ENCODE data around the gene SCAMP5.
A peak's percentile ranks its signal among the peaks of the same experiment; 100 is the strongest.

The SCAMP5 gene

GRCh38 chr15:75054172-75054897 is 59.0 kb downstream of the SCAMP5 start:
- Mint-ChIP-seq H3K36me3 (ENCODE audit: low read depth) (no peaks in the 10 kb centered on the region), H3K9me3 (no peaks in the 10 kb centered on the region), H3K27ac (no peak overlapping the region), H3K27me3 (no peaks in the 10 kb centered on the region), H3K4me3 (no peak overlapping the region), H3K4me1 (peaks cover 1% of the 10 kb centered on the region)
- ATAC-seq (no peak), DNase-seq (no peak)

GRCh38 chr15:75056036-75056435 is 60.7 kb downstream of the SCAMP5 start:
- Mint-ChIP-seq H3K27me3 (no peaks in the 10 kb centered on the region), H3K9me3 (no peaks in the 10 kb centered on the region), H3K4me3 (no peak overlapping the region), H3K36me3 (ENCODE audit: low read depth) (no peaks in the 10 kb centered on the region), H3K27ac (no peak overlapping the region), H3K4me1 (peaks cover 1% of the 10 kb centered on the region)
- no peak for ATAC-seq
- no peak for DNase-seq

GRCh38 chr15:75058127-75058905 is 63.0 kb downstream of the SCAMP5 start:
- no peaks in the 10 kb centered on the region for H3K27me3 Mint-ChIP-seq
- H3K27ac Mint-ChIP-seq, result no peak overlapping the region
- no peaks in the 10 kb centered on the region for H3K36me3 Mint-ChIP-seq (ENCODE audit: low read depth)
- no peak for ATAC-seq
- no peak overlapping the region for H3K4me3 Mint-ChIP-seq
- no peaks in the 10 kb centered on the region for H3K9me3 Mint-ChIP-seq
- no peak for DNase-seq
- peaks cover 7% of the 10 kb centered on the region for H3K4me1 Mint-ChIP-seq

GRCh38 chr15:75059607-75060006 is 64.2 kb downstream of the SCAMP5 start:
- Mint-ChIP-seq H3K9me3 (no peaks in the 10 kb centered on the region), H3K4me3 (no peak overlapping the region), H3K4me1 (peaks cover 7% of the 10 kb centered on the region), H3K27ac (no peak overlapping the region), H3K36me3 (ENCODE audit: low read depth) (no peaks in the 10 kb centered on the region), H3K27me3 (peaks cover 7% of the 10 kb centered on the region)
- DNase-seq, result no peak
- no peak for ATAC-seq

GRCh38 chr15:75061272-75061671 is 65.9 kb downstream of the SCAMP5 start:
- Mint-ChIP-seq H3K9me3 (no peaks in the 10 kb centered on the region), H3K27ac (no peak overlapping the region), H3K4me3 (no peak overlapping the region), H3K27me3 (peaks cover 12% of the 10 kb centered on the region), H3K4me1 (peaks cover 20% of the 10 kb centered on the region), H3K36me3 (ENCODE audit: low read depth) (peaks cover under 1% of the 10 kb centered on the region)
- DNase-seq, result no peak
- peak; percentile 66 for ATAC-seq

- H3K36me3 Mint-ChIP-seq (ENCODE audit: low read depth), result peaks cover 2% of the 10 kb centered on the region
- ATAC-seq, result no peak
- H3K4me3 Mint-ChIP-seq, result no peak overlapping the region
- H3K9me3 Mint-ChIP-seq, result peaks cover 5% of the 10 kb centered on the region
- H3K4me1 Mint-ChIP-seq, result peaks cover 35% of the 10 kb centered on the region
- no peak overlapping the region for H3K27ac Mint-ChIP-seq
- peaks cover 12% of the 10 kb centered on the region for H3K27me3 Mint-ChIP-seq
- no peak for DNase-seq
Observed at GRCh38 chr15:75062706-75063105, 67.3 kb downstream of the SCAMP5 start.

GRCh38 chr15:75063338-75063737 is 68.0 kb downstream of the SCAMP5 start:
- Mint-ChIP-seq H3K4me3 (no peak overlapping the region), H3K9me3 (peaks cover 5% of the 10 kb centered on the region), H3K4me1 (peaks cover 38% of the 10 kb centered on the region), H3K36me3 (ENCODE audit: low read depth) (peaks cover 2% of the 10 kb centered on the region), H3K27me3 (peaks cover 14% of the 10 kb centered on the region), H3K27ac (no peak overlapping the region)
- ATAC-seq, result no peak
- DNase-seq, result no peak

- no peak overlapping the region for H3K27ac Mint-ChIP-seq
- no peak overlapping the region for H3K4me3 Mint-ChIP-seq
- peaks cover 42% of the 10 kb centered on the region for H3K4me1 Mint-ChIP-seq
- ATAC-seq (no peak), DNase-seq (no peak)
- H3K36me3 Mint-ChIP-seq (ENCODE audit: low read depth), result peaks cover 2% of the 10 kb centered on the region
- H3K27me3 Mint-ChIP-seq, result peaks cover 17% of the 10 kb centered on the region
- H3K9me3 Mint-ChIP-seq, result peaks cover 5% of the 10 kb centered on the region
Observed at GRCh38 chr15:75063889-75064288, 68.5 kb downstream of the SCAMP5 start.

GRCh38 chr15:75064846-75065245 is 69.5 kb downstream of the SCAMP5 start:
- Mint-ChIP-seq H3K9me3 (peaks cover 5% of the 10 kb centered on the region), H3K27ac (no peak overlapping the region), H3K36me3 (ENCODE audit: low read depth) (peaks cover 2% of the 10 kb centered on the region), H3K4me1 (peaks cover 51% of the 10 kb centered on the region), H3K4me3 (no peak overlapping the region), H3K27me3 (peaks cover 20% of the 10 kb centered on the region)
- DNase-seq (no peak), ATAC-seq (no peak)

- H3K36me3 Mint-ChIP-seq (ENCODE audit: low read depth), result peaks cover 2% of the 10 kb centered on the region
- ATAC-seq (no peak), DNase-seq (no peak)
- peaks cover 22% of the 10 kb centered on the region for H3K27me3 Mint-ChIP-seq
- H3K4me3 Mint-ChIP-seq, result no peak overlapping the region
- H3K27ac Mint-ChIP-seq, result no peak overlapping the region
- peaks cover 52% of the 10 kb centered on the region for H3K4me1 Mint-ChIP-seq
- H3K9me3 Mint-ChIP-seq, result peaks cover 5% of the 10 kb centered on the region
Observed at GRCh38 chr15:75065467-75065850, 70.1 kb downstream of the SCAMP5 start.

GRCh38 chr15:75065851-75066509 is 70.6 kb downstream of the SCAMP5 start:
- H3K9me3 Mint-ChIP-seq, result peaks cover 5% of the 10 kb centered on the region
- ATAC-seq (no peak), DNase-seq (no peak)
- peaks cover 2% of the 10 kb centered on the region for H3K36me3 Mint-ChIP-seq (ENCODE audit: low read depth)
- peaks cover 52% of the 10 kb centered on the region for H3K4me1 Mint-ChIP-seq
- peaks cover 24% of the 10 kb centered on the region for H3K27me3 Mint-ChIP-seq
- no peak overlapping the region for H3K4me3 Mint-ChIP-seq
- H3K27ac Mint-ChIP-seq, result no peak overlapping the region

- ATAC-seq (peak; percentile 73), DNase-seq (peak; percentile 47)
- Mint-ChIP-seq H3K27ac (peak overlapping the region; percentile 86), H3K9me3 (peaks cover 5% of the 10 kb centered on the region), H3K36me3 (ENCODE audit: low read depth) (peaks cover 2% of the 10 kb centered on the region), H3K27me3 (peaks cover 31% of the 10 kb centered on the region), H3K4me3 (peak overlapping the region; percentile 46), H3K4me1 (peaks cover 49% of the 10 kb centered on the region)
Observed at GRCh38 chr15:75067123-75067830, 71.9 kb downstream of the SCAMP5 start.

GRCh38 chr15:75068748-75069147 is 73.4 kb downstream of the SCAMP5 start:
- peaks cover 38% of the 10 kb centered on the region for H3K27me3 Mint-ChIP-seq
- H3K27ac Mint-ChIP-seq, result no peak overlapping the region
- H3K36me3 Mint-ChIP-seq (ENCODE audit: low read depth), result peaks cover 2% of the 10 kb centered on the region
- H3K4me1 Mint-ChIP-seq, result peaks cover 52% of the 10 kb centered on the region
- H3K4me3 Mint-ChIP-seq, result no peak overlapping the region
- DNase-seq (no peak), ATAC-seq (no peak)
- H3K9me3 Mint-ChIP-seq, result peaks cover 5% of the 10 kb centered on the region

- DNase-seq, result no peak
- Mint-ChIP-seq H3K27me3 (peaks cover 32% of the 10 kb centered on the region), H3K9me3 (peaks cover 5% of the 10 kb centered on the region), H3K4me3 (no peak overlapping the region), H3K36me3 (ENCODE audit: low read depth) (peaks cover 2% of the 10 kb centered on the region), H3K4me1 (peaks cover 52% of the 10 kb centered on the region), H3K27ac (peak overlapping the region; percentile 7)
- no peak for ATAC-seq
Observed at GRCh38 chr15:75069301-75069925, 74.0 kb downstream of the SCAMP5 start.

Data from activated naive CD8-positive, alpha-beta T cell treated with anti-CD3 and anti-CD28 coated beads, Interleukin-2, amount 50 U/mL, for 24 hours (primary cell).